GM13976 (cell line): ENCODE data around the gene PHYKPL.

Source experiments
- DNase-seq: peaks from one replicate; pipeline ENCODE4 v3.0.0; 2012; ENCODE audit warnings: low spot score
- in situ Hi-C: fragments of 300-500 bp; cut with MboI; formaldehyde crosslinking; loops from one replicate; pipeline ENCODE4 v1.12.0; 2022; ENCODE audit warnings: low sequenced_read_pairs, mixed read lengths, inconsistent platforms; ENCODE audit not compliant: unreplicated experiment
- TF ChIP-seq, protein P1 (sequence below): IDR thresholded peaks from 2 replicates; pipeline ENCODE4 v1.5.1; 2012; ENCODE audit warnings: borderline replicate concordance, mild to moderate bottlenecking; ENCODE audit not compliant: insufficient read depth; ENCODE audit errors: extremely low read depth, missing control alignments, control extremely low read depth

The PHYKPL gene

DNA sequence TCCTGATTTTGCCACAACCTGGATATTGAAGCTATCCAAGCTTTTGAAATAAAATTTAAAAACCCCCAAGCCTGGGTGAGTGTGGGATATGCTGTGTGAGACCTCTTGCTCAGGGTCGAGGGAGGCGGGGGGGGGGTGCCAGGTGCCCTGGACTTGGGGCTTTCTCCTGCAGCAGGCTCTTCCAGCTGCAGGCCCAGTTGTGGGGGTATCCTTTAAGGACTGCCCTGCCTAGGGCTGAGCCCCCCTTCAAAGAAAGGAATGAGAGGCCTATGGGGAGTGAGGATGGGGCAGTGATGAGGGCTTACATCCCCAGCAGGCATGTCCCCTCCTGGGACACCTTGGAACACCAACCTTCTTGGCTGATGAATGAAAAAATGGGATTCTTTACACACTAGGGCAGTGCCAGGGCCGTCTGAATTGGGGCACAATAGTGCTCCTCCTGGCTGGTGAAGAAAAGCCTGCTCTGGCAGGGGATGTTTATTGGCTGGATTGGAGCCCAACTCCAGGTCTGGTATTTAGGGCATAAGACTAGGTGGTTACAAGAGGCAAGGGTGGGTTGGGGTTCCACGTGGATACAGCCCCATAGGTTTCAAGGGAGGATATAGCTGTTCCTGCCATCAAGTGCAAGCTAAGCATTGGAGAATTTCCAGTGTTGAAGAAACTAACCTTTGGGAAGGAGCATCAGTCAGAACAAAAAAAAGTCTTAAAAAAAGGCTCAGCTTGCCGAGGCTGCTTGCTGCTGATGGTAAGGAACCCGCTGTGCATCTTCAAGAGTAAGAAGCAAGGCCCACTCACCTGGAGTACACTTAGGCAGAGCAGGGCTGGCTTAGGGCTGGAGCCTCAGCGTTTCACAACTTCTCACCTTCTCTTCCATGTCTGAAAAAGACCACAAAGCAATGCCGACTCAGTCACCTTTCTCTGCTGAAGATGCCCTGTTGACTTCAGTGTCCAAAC, 21.2 kb downstream of the PHYKPL start:
- in situ Hi-C loops = no loop called here
- TF ChIP-seq, protein P1, sequence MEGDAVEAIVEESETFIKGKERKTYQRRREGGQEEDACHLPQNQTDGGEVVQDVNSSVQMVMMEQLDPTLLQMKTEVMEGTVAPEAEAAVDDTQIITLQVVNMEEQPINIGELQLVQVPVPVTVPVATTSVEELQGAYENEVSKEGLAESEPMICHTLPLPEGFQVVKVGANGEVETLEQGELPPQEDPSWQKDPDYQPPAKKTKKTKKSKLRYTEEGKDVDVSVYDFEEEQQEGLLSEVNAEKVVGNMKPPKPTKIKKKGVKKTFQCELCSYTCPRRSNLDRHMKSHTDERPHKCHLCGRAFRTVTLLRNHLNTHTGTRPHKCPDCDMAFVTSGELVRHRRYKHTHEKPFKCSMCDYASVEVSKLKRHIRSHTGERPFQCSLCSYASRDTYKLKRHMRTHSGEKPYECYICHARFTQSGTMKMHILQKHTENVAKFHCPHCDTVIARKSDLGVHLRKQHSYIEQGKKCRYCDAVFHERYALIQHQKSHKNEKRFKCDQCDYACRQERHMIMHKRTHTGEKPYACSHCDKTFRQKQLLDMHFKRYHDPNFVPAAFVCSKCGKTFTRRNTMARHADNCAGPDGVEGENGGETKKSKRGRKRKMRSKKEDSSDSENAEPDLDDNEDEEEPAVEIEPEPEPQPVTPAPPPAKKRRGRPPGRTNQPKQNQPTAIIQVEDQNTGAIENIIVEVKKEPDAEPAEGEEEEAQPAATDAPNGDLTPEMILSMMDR = no peak
- no peak for DNase-seq

DNA sequence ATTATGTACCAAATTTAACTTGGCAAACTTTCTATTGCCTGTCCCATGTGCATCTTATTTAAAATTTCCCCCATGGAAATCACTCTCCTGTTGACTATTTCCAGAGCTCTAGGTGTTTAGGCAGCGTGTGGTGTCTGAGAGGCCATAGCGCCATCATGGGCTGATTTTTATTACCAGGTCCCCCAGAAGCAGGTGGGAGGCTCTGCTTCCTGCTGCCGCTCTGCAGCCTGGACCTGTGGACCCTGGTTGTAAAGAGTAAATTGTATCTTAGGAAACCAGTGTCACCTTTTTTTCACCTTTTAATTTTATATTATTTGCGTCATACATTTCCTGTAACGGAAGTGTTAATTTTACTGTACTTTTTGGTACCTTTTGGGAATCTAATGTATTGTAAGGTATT, 21.9 kb downstream of the PHYKPL start:
- TF ChIP-seq, protein P1 = no peak
- DNase-seq = no peak
- in situ Hi-C loops = no loop called here

DNA sequence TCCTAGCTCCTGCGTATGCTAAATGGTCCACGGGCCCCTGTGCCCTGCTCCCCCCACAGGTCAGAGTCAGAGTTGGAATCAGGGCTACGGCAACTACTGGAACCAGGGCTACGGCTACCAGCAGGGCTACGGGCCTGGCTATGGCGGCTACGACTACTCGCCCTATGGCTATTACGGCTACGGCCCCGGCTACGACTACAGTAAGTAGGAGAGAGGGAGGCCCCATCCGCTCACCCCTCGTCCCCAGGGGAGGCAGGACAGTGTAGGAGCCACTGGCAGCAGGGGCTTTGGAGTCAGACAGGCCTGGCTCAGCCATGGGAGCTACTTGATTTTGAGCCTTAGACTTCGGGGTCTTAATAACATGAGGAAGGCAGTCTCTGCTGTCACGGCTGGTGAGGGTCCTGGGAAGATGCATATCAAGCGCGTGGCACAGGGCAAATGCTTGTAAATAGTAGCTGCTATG, 22.5 kb downstream of the PHYKPL start:
- in situ Hi-C loops = no loop called here

DNA sequence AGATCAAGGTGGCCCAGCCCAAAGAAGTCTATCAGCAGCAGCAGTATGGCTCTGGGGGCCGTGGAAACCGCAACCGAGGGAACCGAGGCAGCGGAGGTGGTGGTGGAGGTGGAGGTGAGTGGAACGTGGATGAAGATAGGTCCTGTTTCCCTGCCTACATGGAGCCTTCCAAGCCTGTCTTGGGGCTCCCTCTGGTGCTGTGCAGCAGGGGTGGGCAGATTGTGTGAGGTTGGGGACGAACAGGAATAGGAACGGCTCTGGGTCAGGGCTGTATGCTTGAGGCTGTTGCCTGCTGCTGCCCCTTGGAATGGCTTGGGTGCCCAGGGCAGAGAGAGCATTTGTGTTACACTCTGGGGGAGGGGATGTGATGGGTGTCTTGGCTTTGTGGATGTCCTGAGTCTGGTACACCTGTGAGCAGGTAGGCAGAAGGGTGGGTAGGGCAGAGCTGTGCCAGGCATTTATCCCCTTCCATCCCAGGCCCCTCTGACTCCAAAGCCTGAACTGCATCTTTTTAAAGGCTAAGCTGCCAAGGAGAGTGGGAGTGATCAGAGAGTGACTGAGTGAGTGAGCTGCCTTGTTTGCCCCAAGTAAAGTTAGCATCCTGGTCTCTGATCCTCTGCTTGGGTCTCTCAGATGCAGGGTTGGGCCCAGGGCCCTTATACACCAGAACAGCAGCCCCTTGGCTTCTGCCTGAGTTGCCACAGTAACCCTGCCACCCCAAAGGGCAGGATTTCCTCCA, 23.1 kb downstream of the PHYKPL start:
- TF ChIP-seq, protein P1 = no peak
- in situ Hi-C loops = no loop called here
- DNase-seq = no peak

More for the DNA sequence above, 22.5 kb downstream of the PHYKPL start:
- TF ChIP-seq, protein P1 = no peak
- DNase-seq = no peak

DNA sequence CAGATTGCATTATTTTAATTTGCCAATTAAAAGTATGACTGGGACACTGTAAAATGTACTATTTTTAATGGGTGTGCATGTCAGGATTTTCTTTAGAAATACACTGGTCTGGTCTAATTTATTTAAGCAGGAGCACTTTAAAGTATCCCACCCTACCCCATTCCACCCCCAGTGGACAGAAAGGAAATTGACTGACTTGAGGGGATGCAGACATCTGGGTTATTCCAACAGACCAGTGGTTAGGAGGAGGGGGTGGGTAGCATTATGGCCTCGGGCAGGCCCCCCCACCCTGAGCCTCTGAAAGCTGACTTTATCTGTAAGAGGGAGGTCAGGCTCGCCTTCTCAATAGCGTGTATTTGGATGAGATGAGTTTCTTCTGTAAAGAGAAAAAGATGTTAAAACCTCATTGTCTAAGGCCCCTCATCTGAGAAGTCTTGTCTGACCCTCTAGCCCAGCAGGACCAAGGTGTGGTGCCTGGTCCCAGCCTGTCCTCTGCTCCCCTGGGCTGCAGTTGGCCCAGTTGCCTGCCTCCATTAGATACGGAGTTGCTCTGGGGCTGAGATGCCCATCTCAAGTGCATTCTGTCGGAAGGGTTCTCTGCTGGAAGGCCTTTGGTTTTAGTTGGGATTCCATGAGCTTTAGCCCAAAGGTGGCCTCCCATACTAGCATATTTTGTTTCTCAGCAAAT, 23.9 kb downstream of the PHYKPL start:
- in situ Hi-C loops = no loop called here
- DNase-seq = no peak
- TF ChIP-seq, protein P1 = no peak

DNA sequence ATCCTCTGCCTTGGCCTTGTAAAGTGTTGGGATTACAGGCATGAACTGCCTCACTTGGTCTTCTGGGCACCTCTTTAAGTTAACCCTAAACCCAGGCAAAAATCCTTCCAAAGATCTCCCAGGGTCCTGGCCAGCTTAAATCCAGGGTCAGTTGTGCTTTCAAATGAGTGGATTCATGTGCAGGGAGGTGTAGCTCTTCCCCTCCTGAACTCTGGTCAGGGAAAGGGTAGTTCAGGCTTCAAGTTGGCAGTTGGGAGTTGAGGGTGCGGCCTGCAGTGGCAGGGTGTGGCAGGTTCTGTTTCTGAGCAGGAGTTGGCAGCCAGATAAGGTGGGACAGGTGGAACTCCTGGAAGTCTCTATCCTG, 24.7 kb downstream of the PHYKPL start:
- in situ Hi-C loops = no loop called here
- DNase-seq = no peak
- TF ChIP-seq, protein P1 = no peak
